ENCODE measurements around the gene VPS35L.
"Not testable (repeated sequence)": the region's sequence is repeated elsewhere in the genome, so short reads cannot be mapped to it uniquely, and the experiment has no call there.

VPS35L gene

GRCh38 chr16:19710191-19710908 is 154.8 kb downstream of the VPS35L start:
- Histone ChIP-seq H3K4me3 (ENCODE audit: low read length) (no peak overlapping the region), H3K9ac (ENCODE audit: low read depth, low read length) (no peak overlapping the region), H3K4me2 (ENCODE audit: low read length) (no peak overlapping the region), H3K4me1 (ENCODE audit: control insufficient read depth, insufficient read depth, low read length) (no peaks in the 10 kb centered on the region), H3K36me3 (ENCODE audit: insufficient read depth, low read length) (peaks cover 44% of the 10 kb centered on the region), H3K9me3 (replicated peaks; ENCODE audit: low read length) (no peaks in the 10 kb centered on the region), H3K27me3 (ENCODE audit: control insufficient read depth, insufficient read depth, low read length) (no peaks in the 10 kb centered on the region)

GRCh38 chr16:19710991-19711545 is 155.6 kb downstream of the VPS35L start:
- H3K4me3 ChIP-seq (ENCODE audit: low read length): no peak overlapping the region
- H3K4me1 ChIP-seq (ENCODE audit: control insufficient read depth, insufficient read depth, low read length): no peaks in the 10 kb centered on the region
- H3K27me3 ChIP-seq (ENCODE audit: control insufficient read depth, insufficient read depth, low read length): no peaks in the 10 kb centered on the region
- H3K9me3 ChIP-seq (replicated peaks; ENCODE audit: low read length): no peaks in the 10 kb centered on the region
- no peak overlapping the region for H3K4me2 ChIP-seq (ENCODE audit: low read length)
- peaks cover 37% of the 10 kb centered on the region for H3K36me3 ChIP-seq (ENCODE audit: insufficient read depth, low read length)
- no peak overlapping the region for H3K9ac ChIP-seq (ENCODE audit: low read depth, low read length)

- Histone ChIP-seq H3K4me2 (ENCODE audit: low read length) (no peak overlapping the region), H3K9me3 (replicated peaks; ENCODE audit: low read length) (no peaks in the 10 kb centered on the region), H3K36me3 (ENCODE audit: insufficient read depth, low read length) (peaks cover 32% of the 10 kb centered on the region), H3K4me1 (ENCODE audit: control insufficient read depth, insufficient read depth, low read length) (peaks cover 4% of the 10 kb centered on the region), H3K4me3 (ENCODE audit: low read length) (no peak overlapping the region), H3K9ac (ENCODE audit: low read depth, low read length) (no peak overlapping the region), H3K27me3 (ENCODE audit: control insufficient read depth, insufficient read depth, low read length) (no peaks in the 10 kb centered on the region)
These were observed 156.1 kb downstream of the VPS35L start for GRCh38 chr16:19711643-19712042.

GRCh38 chr16:19712418-19713058 is 157.0 kb downstream of the VPS35L start:
- Histone ChIP-seq H3K9me3 (replicated peaks; ENCODE audit: low read length) (no peaks in the 10 kb centered on the region), H3K4me1 (ENCODE audit: control insufficient read depth, insufficient read depth, low read length) (peaks cover 6% of the 10 kb centered on the region), H3K4me2 (ENCODE audit: low read length) (no peak overlapping the region), H3K9ac (ENCODE audit: low read depth, low read length) (no peak overlapping the region), H3K4me3 (ENCODE audit: low read length) (no peak overlapping the region), H3K27me3 (ENCODE audit: control insufficient read depth, insufficient read depth, low read length) (no peaks in the 10 kb centered on the region), H3K36me3 (ENCODE audit: insufficient read depth, low read length) (peaks cover 27% of the 10 kb centered on the region)

- peaks cover 6% of the 10 kb centered on the region for H3K4me1 ChIP-seq (ENCODE audit: control insufficient read depth, insufficient read depth, low read length)
- peaks cover 27% of the 10 kb centered on the region for H3K36me3 ChIP-seq (ENCODE audit: insufficient read depth, low read length)
These were observed 158.2 kb downstream of the VPS35L start for GRCh38 chr16:19713697-19714096.

GRCh38 chr16:19715566-19715965 is 160.1 kb downstream of the VPS35L start:
- H3K4me2 ChIP-seq (ENCODE audit: low read length): peak overlapping the region; percentile 94
- peaks cover 11% of the 10 kb centered on the region for H3K4me1 ChIP-seq (ENCODE audit: control insufficient read depth, insufficient read depth, low read length)
- H3K9me3 ChIP-seq (replicated peaks; ENCODE audit: low read length): no peaks in the 10 kb centered on the region
- no peak overlapping the region for H3K4me3 ChIP-seq (ENCODE audit: low read length)
- peaks cover 12% of the 10 kb centered on the region for H3K36me3 ChIP-seq (ENCODE audit: insufficient read depth, low read length)
- no peaks in the 10 kb centered on the region for H3K27me3 ChIP-seq (ENCODE audit: control insufficient read depth, insufficient read depth, low read length)
- H3K9ac ChIP-seq (ENCODE audit: low read depth, low read length): no peak overlapping the region

More at GRCh38 chr16:19713697-19714096, 158.2 kb downstream of the VPS35L start:
- no peak overlapping the region for H3K9ac ChIP-seq (ENCODE audit: low read depth, low read length)
- no peaks in the 10 kb centered on the region for H3K27me3 ChIP-seq (ENCODE audit: control insufficient read depth, insufficient read depth, low read length)
- H3K4me2 ChIP-seq (ENCODE audit: low read length): no peak overlapping the region
- no peak overlapping the region for H3K4me3 ChIP-seq (ENCODE audit: low read length)
- no peaks in the 10 kb centered on the region for H3K9me3 ChIP-seq (replicated peaks; ENCODE audit: low read length)

- peak overlapping the region; percentile 94 for H3K4me2 ChIP-seq (ENCODE audit: low read length)
- H3K27me3 ChIP-seq (ENCODE audit: control insufficient read depth, insufficient read depth, low read length): no peaks in the 10 kb centered on the region
- H3K36me3 ChIP-seq (ENCODE audit: insufficient read depth, low read length): peaks cover 12% of the 10 kb centered on the region
- H3K4me3 ChIP-seq (ENCODE audit: low read length): peak overlapping the region; percentile 98
- no peak overlapping the region for H3K9ac ChIP-seq (ENCODE audit: low read depth, low read length)
- no peaks in the 10 kb centered on the region for H3K9me3 ChIP-seq (replicated peaks; ENCODE audit: low read length)
- peaks cover 11% of the 10 kb centered on the region for H3K4me1 ChIP-seq (ENCODE audit: control insufficient read depth, insufficient read depth, low read length)
These were observed 160.7 kb downstream of the VPS35L start for GRCh38 chr16:19716183-19716582.

GRCh38 chr16:19716728-19717127 is 161.2 kb downstream of the VPS35L start:
- H3K4me1 ChIP-seq (ENCODE audit: control insufficient read depth, insufficient read depth, low read length): peaks cover 11% of the 10 kb centered on the region
- peak overlapping the region; percentile 93 for H3K9ac ChIP-seq (ENCODE audit: low read depth, low read length)
- H3K4me2 ChIP-seq (ENCODE audit: low read length): peak overlapping the region; percentile 94
- H3K36me3 ChIP-seq (ENCODE audit: insufficient read depth, low read length): peaks cover 12% of the 10 kb centered on the region
- H3K4me3 ChIP-seq (ENCODE audit: low read length): peak overlapping the region; percentile 98
- H3K9me3 ChIP-seq (replicated peaks; ENCODE audit: low read length); H3K27me3 ChIP-seq (ENCODE audit: control insufficient read depth, insufficient read depth, low read length): not testable (repeated sequence)

GRCh38 chr16:19717314-19717713 is 161.8 kb downstream of the VPS35L start:
- Histone ChIP-seq H3K9ac (ENCODE audit: low read depth, low read length) (peak overlapping the region; percentile 93), H3K36me3 (ENCODE audit: insufficient read depth, low read length) (peaks cover 12% of the 10 kb centered on the region), H3K4me3 (ENCODE audit: low read length) (peak overlapping the region; percentile 98), H3K27me3 (ENCODE audit: control insufficient read depth, insufficient read depth, low read length) (no peaks in the 10 kb centered on the region), H3K4me1 (ENCODE audit: control insufficient read depth, insufficient read depth, low read length) (peaks cover 11% of the 10 kb centered on the region), H3K4me2 (ENCODE audit: low read length) (peak overlapping the region; percentile 94), H3K9me3 (replicated peaks; ENCODE audit: low read length) (no peaks in the 10 kb centered on the region)

- peaks cover 9% of the 10 kb centered on the region for H3K36me3 ChIP-seq (ENCODE audit: insufficient read depth, low read length)
- no peaks in the 10 kb centered on the region for H3K27me3 ChIP-seq (ENCODE audit: control insufficient read depth, insufficient read depth, low read length)
- H3K4me2 ChIP-seq (ENCODE audit: low read length): peak within 1 kb of the TSS; percentile 94
- H3K9me3 ChIP-seq (replicated peaks; ENCODE audit: low read length): no peaks in the 10 kb centered on the region
- peak within 1 kb of the TSS; percentile 93 for H3K9ac ChIP-seq (ENCODE audit: low read depth, low read length)
- peaks cover 11% of the 10 kb centered on the region for H3K4me1 ChIP-seq (ENCODE audit: control insufficient read depth, insufficient read depth, low read length)
- peak within 1 kb of the TSS; percentile 98 for H3K4me3 ChIP-seq (ENCODE audit: low read length)
These were observed 162.5 kb downstream of the VPS35L start, which contains the start of the genes IQCK and KNOP1 for GRCh38 chr16:19717741-19718623. Gene IQCK, plus strand, starts transcription at chr16:19718271. Its CDS starts 36 bp downstream, at chr16:19718307. Gene KNOP1, minus strand, starts transcription at chr16:19718227. Its CDS starts 3,192 bp downstream, at chr16:19715035.

- Histone ChIP-seq H3K4me3 (ENCODE audit: low read length) (peak overlapping the region; percentile 98), H3K9me3 (replicated peaks; ENCODE audit: low read length) (no peaks in the 10 kb centered on the region), H3K4me2 (ENCODE audit: low read length) (peak overlapping the region; percentile 94), H3K27me3 (ENCODE audit: control insufficient read depth, insufficient read depth, low read length) (no peaks in the 10 kb centered on the region), H3K9ac (ENCODE audit: low read depth, low read length) (peak overlapping the region; percentile 93), H3K36me3 (ENCODE audit: insufficient read depth, low read length) (peaks cover 9% of the 10 kb centered on the region), H3K4me1 (ENCODE audit: control insufficient read depth, insufficient read depth, low read length) (peaks cover 11% of the 10 kb centered on the region)
These were observed 163.1 kb downstream of the VPS35L start for GRCh38 chr16:19718624-19718965.

All from skeletal muscle satellite cell (primary cell).